Tibial artery (tissue), 4 donors: ENCODE results near the gene IL25.
A peak's percentile ranks its signal among the peaks of the same experiment; 100 is the strongest.

Source experiments
- DNase-seq, 2 donors: peaks; one replicate each; pipeline ENCODE4 v3.0.0-alpha.2; 2019
- H3K27ac ChIP-seq, 2 donors: fragments of 200-600 bp; sonication (generic) in 1 of 2; 1 replicate in 1 of 2; 2 replicates in 1 of 2; pipeline ENCODE4 v1.5.1; 2018 to 2019; ENCODE audit warnings: mild to moderate bottlenecking in 1 of 2
- H3K27me3 ChIP-seq, 2 donors: fragments of 200-600 bp; sonication (generic) in 1 of 2; one replicate each; pipeline versions ENCODE4 v1.5.1 to v1.6.0; 2016 to 2019
- H3K36me3 ChIP-seq, 3 donors: fragments of 200-600 bp; sonication (generic) in 2 of 3; one replicate each; pipeline ENCODE4 v1.5.1; 2016 to 2019; ENCODE audit warnings: mild to moderate bottlenecking in 2 of 3
- H3K4me1 ChIP-seq, 4 donors: fragments of 200-600 bp; sonication (generic) in 2 of 4; 1 replicate in 3 of 4; 2 replicates in 1 of 4; pipeline ENCODE4 v1.5.1; 2016 to 2019
- H3K4me3 ChIP-seq, 2 donors: fragments of 200-600 bp; sonication (generic) in 1 of 2; 1 replicate in 1 of 2; 2 replicates in 1 of 2; pipeline ENCODE4 v1.5.1; 2018 to 2019; ENCODE audit warnings: mild to moderate bottlenecking in 2 of 2
- H3K9me3 ChIP-seq, 3 donors: fragments of 200-600 bp; sonication (generic) in 1 of 3; one replicate each; pipeline ENCODE4 v1.5.1; 2016 to 2019
- intact Hi-C: fragments of 100-400 bp; cut with DNase I; formaldehyde crosslinking; loops from one replicate; pipeline ENCODE4 v1.15.0; 2023; ENCODE audit warnings: low total_unique reads
- TF ChIP-seq, protein P1 (sequence below), 2 experiments: fragments of 200-600 bp in 1 of 2; fragments of 450-650 bp in 1 of 2; IDR thresholded peaks; one replicate each; pipeline ENCODE4 v1.5.1; 2017 to 2019; ENCODE audit warnings: antibody characterized with exemption in 2 of 2, mild to moderate bottlenecking in 1 of 2, moderate library complexity in 1 of 2

The IL25 gene

GRCh38 chr14:23326491-23327332 is 45.9 kb upstream of the IL25 start:
- H3K27me3 ChIP-seq, result no peaks in the 10 kb centered on the region
- no peak overlapping the region for H3K27ac ChIP-seq
- DNase-seq, result no peak
- TF ChIP-seq, protein P1, sequence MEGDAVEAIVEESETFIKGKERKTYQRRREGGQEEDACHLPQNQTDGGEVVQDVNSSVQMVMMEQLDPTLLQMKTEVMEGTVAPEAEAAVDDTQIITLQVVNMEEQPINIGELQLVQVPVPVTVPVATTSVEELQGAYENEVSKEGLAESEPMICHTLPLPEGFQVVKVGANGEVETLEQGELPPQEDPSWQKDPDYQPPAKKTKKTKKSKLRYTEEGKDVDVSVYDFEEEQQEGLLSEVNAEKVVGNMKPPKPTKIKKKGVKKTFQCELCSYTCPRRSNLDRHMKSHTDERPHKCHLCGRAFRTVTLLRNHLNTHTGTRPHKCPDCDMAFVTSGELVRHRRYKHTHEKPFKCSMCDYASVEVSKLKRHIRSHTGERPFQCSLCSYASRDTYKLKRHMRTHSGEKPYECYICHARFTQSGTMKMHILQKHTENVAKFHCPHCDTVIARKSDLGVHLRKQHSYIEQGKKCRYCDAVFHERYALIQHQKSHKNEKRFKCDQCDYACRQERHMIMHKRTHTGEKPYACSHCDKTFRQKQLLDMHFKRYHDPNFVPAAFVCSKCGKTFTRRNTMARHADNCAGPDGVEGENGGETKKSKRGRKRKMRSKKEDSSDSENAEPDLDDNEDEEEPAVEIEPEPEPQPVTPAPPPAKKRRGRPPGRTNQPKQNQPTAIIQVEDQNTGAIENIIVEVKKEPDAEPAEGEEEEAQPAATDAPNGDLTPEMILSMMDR (IDR thresholded peaks at IDR 0.05), result no peak
- H3K36me3 ChIP-seq, result peaks cover 25 to 28% (median 27%) of the 10 kb centered on the region in 3 donors
- no peak overlapping the region for H3K4me3 ChIP-seq
- H3K4me1 ChIP-seq, result peaks cover 0 to 19% (median 12%) of the 10 kb centered on the region in 4 donors
- no peaks in the 10 kb centered on the region for H3K9me3 ChIP-seq
- intact Hi-C loops, result loop anchor here (2.0 to 10.0 kb wide), 4 partner anchors 54 to 228 kb away; partner anchors contain the start of genes NGDN, THTPA and ZFHX2

- no peak overlapping the region for H3K27ac ChIP-seq
- H3K4me3 ChIP-seq, result no peak overlapping the region
- DNase-seq, result peak in 1 of 2 donors; percentile 67
- TF ChIP-seq, protein P1 (IDR thresholded peaks at IDR 0.05), result peak; percentile 79 to 90
- peaks cover 0 to 9% (median 2%) of the 10 kb centered on the region in 4 donors for H3K4me1 ChIP-seq
- H3K27me3 ChIP-seq, result no peaks in the 10 kb centered on the region
- peaks cover 24% of the 10 kb centered on the region in 3 donors for H3K36me3 ChIP-seq
- no peaks in the 10 kb centered on the region for H3K9me3 ChIP-seq
- intact Hi-C loops, result loop anchor here (2.0 to 10.0 kb wide), 4 partner anchors 53 to 227 kb away; partner anchors contain the start of genes NGDN, THTPA and ZFHX2
Measured at GRCh38 chr14:23327947-23328744, 44.5 kb upstream of the IL25 start.

DNA sequence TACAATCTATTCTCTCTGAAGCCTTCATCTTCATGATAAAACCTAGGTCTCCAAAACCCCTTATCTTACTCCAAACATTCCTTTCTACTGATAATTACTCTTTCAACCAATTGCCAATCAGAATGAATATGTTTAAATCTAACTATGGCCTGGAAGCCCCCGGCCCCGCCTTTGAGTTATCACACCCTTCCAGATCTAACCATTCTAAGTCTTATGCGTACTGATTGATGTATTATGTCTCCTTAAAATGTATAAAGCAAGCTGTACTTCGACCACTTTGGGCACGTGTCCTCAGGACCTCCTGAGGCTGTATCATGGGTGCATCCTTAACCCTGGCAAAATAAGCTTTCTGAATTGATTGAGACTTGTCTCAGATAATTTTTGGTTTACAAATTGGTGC is 37.0 kb upstream of the IL25 start:
- H3K27me3 ChIP-seq, result no peaks in the 10 kb centered on the region
- DNase-seq, result no peak
- intact Hi-C loops, result no loop called here
- no peaks in the 10 kb centered on the region for H3K4me1 ChIP-seq
- TF ChIP-seq, protein P1 (IDR thresholded peaks at IDR 0.05), result no peak
- H3K36me3 ChIP-seq, result no peaks in the 10 kb centered on the region
- H3K9me3 ChIP-seq, result no peaks in the 10 kb centered on the region
- H3K27ac ChIP-seq, result no peak overlapping the region
- H3K4me3 ChIP-seq, result no peak overlapping the region

DNA sequence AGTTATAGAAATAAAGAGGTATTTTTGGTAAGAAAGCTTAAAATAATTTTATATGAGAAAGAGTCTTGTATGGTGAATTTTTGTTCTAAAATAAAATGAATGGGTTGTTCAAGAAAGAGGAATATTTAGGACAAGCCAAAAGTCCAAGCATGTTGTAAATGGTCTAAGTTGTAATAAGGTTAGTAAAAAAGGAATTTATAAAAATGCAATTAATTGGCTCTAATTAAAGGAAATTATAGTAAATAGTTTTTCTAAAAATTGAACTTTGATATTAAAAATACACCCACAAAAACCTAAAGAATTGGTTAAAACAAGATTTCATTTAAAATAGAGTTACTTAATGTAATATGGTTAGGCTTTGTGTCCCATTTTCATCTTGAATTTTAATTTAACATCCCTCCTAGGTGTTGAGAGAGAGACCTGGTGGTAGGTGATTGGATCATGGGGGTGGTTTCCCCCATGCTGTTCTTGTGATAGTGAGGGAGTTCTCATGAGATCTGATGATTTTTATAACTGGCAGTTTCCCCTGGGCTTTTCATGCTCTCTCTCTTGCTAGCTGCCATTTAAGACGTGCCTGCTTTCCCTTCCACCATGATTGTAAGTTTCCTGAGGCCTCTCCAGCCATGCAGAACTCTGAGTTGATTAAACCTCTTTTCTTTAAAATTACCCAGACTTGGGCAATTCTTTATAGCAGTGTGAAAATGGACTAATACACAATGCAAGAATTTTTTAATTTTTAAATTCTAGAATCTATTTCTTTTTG is 32.9 kb upstream of the IL25 start:
- H3K36me3 ChIP-seq, result no peaks in the 10 kb centered on the region
- intact Hi-C loops, result no loop called here
- H3K9me3 ChIP-seq, result no peaks in the 10 kb centered on the region
- TF ChIP-seq, protein P1 (IDR thresholded peaks at IDR 0.05), result no peak
- no peak for DNase-seq
- H3K4me3 ChIP-seq, result no peak overlapping the region
- no peak overlapping the region for H3K27ac ChIP-seq
- H3K4me1 ChIP-seq, result no peaks in the 10 kb centered on the region
- H3K27me3 ChIP-seq, result no peaks in the 10 kb centered on the region

- no peaks in the 10 kb centered on the region for H3K27me3 ChIP-seq
- H3K36me3 ChIP-seq, result peaks cover 0 to 30% (median 0%) of the 10 kb centered on the region in 3 donors
- H3K4me1 ChIP-seq, result no peaks in the 10 kb centered on the region
- TF ChIP-seq, protein P1 (IDR thresholded peaks at IDR 0.05), result no peak
- intact Hi-C loops, result no loop called here
- H3K27ac ChIP-seq, result no peak overlapping the region
- no peak for DNase-seq
- H3K4me3 ChIP-seq, result no peak overlapping the region
- no peaks in the 10 kb centered on the region for H3K9me3 ChIP-seq
Measured at GRCh38 chr14:23344481-23344880, 28.1 kb upstream of the IL25 start.
